ENCODE results near the gene DEPDC5.

The DEPDC5 gene

DNA sequence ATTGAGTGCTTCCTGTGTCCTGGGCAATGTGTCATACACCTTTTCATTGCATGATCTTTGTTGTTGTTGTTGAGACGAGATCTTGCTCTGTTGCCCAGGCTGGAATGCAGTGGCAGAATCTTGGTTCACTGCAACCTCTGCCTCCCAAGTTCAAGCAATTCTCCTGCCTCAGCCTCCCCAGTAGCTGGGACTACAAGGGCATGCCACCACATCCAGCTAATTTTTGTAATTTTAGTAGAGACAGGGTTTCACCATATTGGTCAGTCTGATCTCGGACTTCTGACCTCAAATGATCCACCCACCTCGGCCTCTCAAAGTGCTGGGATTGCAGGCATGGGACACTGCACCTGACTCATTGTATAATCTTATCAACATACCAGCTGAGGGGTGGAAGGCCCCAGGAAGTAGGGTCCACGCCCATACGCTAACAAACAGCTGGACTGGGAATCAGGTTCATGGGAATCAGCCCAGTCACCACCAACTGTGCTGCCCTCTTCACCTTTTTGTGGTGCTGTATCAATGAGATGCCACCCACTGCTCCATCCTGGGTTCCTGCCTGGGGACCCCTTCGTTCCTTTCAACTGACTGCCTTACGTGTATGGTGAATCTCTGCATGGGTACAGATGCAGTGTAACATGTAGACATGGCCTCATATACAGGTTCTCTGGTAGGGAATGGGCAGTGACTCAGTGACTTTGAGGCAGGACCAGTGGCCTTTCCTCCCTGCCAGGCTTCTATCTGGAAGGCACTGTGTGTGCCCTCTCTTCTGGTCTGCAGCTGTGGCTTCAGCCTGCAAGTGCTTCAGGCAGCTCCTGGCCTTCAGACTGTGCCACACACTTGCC lies 158.0 kb downstream of the DEPDC5 start:
- Mint-ChIP-seq H3K27ac (no peak overlapping the region), H3K36me3 (peaks cover 11% of the 10 kb centered on the region), H3K9me3 (no peaks in the 10 kb centered on the region), H3K4me1 (peaks cover 3% of the 10 kb centered on the region), H3K27me3 (no peaks in the 10 kb centered on the region), H3K4me3 (no peak overlapping the region)
- ATAC-seq (ENCODE audit: low read depth) (no peak), DNase-seq (ENCODE audit: low spot score in 2 of 2) (no peak)

DNA sequence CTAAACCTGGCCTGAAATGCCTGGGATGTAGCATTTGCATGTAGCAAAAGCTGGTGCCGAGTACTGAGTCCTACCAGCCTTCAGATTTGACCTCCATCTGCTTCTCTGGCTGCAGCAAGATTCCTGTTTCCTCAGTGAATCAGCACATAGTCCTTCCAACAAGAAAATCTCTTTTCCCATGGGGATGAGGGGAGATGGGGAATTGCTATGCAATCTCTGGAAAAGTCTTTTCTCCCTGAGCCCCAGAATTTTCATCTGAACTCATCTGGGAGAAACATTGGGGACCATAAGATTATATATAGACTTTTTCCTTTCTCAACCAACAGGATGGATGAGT lies 158.6 kb downstream of the DEPDC5 start:
- H3K36me3 Mint-ChIP-seq: peaks cover 10% of the 10 kb centered on the region
- no peaks in the 10 kb centered on the region for H3K27me3 Mint-ChIP-seq
- no peaks in the 10 kb centered on the region for H3K9me3 Mint-ChIP-seq
- H3K27ac Mint-ChIP-seq: no peak overlapping the region
- H3K4me3 Mint-ChIP-seq: no peak overlapping the region
- DNase-seq (ENCODE audit: low spot score in 2 of 2) (no peak), ATAC-seq (ENCODE audit: low read depth) (no peak)
- H3K4me1 Mint-ChIP-seq: peaks cover 8% of the 10 kb centered on the region

DNA sequence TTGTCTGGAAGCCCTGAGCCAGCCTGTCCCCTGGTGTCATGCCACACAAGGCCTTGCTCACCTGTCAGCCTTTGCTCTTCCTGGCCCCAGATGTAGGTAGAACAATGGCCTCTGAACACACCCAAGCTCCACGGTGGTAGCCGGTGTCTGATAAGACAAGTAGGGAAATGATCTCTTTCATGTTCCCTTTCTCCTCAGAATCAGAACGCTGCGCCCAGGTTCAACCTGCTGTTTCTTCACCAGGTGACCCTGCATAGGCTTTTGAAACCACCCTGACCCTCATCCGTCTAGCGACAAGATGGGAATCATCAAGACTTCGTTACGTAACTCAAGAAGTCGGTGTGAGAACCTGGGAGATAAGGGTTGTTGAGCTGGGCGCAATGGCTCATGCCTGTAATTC lies 161.8 kb downstream of the DEPDC5 start:
- no peak for ATAC-seq (ENCODE audit: low read depth)
- Mint-ChIP-seq H3K27me3 (no peaks in the 10 kb centered on the region), H3K27ac (no peak overlapping the region), H3K4me1 (peaks cover 13% of the 10 kb centered on the region), H3K4me3 (no peak overlapping the region), H3K9me3 (no peaks in the 10 kb centered on the region), H3K36me3 (no peaks in the 10 kb centered on the region)
- no peak for DNase-seq (ENCODE audit: low spot score in 2 of 2)

DNA sequence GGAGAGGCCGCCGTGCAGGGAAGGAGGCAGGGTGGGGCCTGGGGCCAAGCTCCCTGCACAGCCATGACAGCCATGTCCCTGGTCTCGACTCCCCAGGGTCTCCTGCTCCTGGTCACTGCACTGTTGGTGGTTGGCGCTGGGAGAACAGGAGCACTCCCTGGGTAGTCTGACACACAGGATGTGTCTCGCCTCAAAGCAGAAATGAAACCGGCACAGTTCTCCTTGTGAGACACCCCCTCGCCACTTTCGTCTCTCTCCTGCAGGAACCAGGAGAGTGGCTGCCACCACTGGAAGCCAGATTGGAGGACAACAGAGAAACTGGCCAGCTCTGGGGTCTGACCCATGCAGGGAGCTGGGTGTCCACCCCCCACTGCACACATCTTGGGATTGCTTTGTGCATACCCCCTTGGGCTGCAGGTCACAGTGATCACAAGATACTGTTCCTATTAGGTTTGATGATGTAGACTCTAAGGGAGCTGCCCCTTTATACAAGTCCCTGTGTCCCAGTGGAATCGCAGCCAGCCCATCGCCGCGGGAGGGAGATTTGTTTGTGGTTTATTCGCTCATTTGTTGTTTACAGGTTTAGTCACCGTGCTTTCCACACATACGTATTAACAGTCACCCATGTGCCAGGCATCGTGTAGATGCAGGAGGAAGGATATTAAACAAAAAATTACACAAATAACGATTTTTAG lies 163.6 kb downstream of the DEPDC5 start:
- H3K9me3 Mint-ChIP-seq: no peaks in the 10 kb centered on the region
- peaks cover 13% of the 10 kb centered on the region for H3K4me1 Mint-ChIP-seq
- no peaks in the 10 kb centered on the region for H3K27me3 Mint-ChIP-seq
- no peaks in the 10 kb centered on the region for H3K36me3 Mint-ChIP-seq
- H3K27ac Mint-ChIP-seq: no peak overlapping the region
- ATAC-seq (ENCODE audit: low read depth) (peak; percentile 94), DNase-seq (ENCODE audit: low spot score in 2 of 2) (peak; percentile 27 to 41)
- H3K4me3 Mint-ChIP-seq: peak overlapping the region; percentile 18

DNA sequence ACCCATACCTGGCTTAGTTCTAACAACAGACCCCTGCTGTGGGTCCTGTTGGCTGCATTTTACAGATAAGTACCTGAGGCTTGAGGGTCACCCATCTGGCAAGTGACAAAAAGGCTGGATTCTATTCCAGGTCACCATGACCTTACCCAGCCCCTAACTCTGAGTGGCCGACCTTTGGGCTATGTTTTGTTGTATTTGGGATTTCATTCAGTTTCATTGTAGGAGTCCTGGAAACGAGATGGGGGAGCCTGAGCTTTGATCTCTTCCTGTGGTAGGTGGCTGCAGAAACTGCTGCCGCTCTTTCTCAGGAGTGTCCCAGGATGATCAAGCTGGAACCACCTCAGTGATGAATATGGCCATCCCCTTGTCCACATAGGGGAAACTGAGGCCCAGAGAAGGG lies 165.9 kb downstream of the DEPDC5 start:
- H3K27ac Mint-ChIP-seq: no peak overlapping the region
- ATAC-seq (ENCODE audit: low read depth) (no peak), DNase-seq (ENCODE audit: low spot score in 2 of 2) (no peak)
- no peaks in the 10 kb centered on the region for H3K27me3 Mint-ChIP-seq
- H3K4me1 Mint-ChIP-seq: peaks cover 21% of the 10 kb centered on the region
- no peak overlapping the region for H3K4me3 Mint-ChIP-seq
- no peaks in the 10 kb centered on the region for H3K36me3 Mint-ChIP-seq
- no peaks in the 10 kb centered on the region for H3K9me3 Mint-ChIP-seq

DNA sequence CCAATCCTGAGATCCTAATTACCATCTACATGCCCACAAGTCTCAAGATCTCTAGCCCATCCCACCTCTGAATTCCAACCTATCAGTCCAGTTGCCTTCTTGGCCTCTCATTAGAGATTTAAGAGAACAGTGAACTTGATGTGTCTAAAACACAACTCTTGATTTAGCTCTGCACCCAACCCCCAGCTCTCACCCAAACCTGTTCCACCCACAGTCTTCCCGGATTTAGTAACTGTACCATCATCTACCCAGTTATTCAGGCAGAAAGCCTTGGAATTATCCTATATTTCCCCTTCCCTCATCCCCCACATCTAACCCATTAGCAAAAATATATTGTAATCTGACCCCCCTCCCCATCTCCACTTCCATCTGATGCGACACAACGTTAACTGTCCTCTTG lies 166.5 kb downstream of the DEPDC5 start:
- peaks cover 25% of the 10 kb centered on the region for H3K4me1 Mint-ChIP-seq
- no peak overlapping the region for H3K4me3 Mint-ChIP-seq
- no peak overlapping the region for H3K27ac Mint-ChIP-seq
- H3K36me3 Mint-ChIP-seq: no peaks in the 10 kb centered on the region
- DNase-seq (ENCODE audit: low spot score in 2 of 2) (no peak), ATAC-seq (ENCODE audit: low read depth) (no peak)
- H3K9me3 Mint-ChIP-seq: no peaks in the 10 kb centered on the region
- peaks cover 4% of the 10 kb centered on the region for H3K27me3 Mint-ChIP-seq

DNA sequence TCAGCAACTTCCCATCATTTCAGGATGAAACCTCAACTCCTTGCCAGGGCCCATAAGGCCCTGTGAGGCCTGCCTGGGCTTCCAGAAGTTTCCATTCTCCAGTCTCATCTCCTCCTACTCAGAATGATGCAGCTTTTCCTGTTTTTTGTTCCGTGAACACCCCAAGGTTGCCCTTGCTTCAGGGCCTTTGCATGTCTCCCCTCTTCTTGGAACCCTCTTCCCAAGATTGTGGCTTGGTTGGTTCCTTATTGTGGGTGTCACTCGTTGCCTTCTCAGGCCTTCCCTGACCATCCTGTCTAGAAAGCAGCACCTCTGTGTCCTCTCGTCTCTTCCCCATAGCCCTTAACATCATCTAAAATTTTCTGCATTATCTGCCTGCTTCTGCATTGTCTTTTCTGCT lies 167.3 kb downstream of the DEPDC5 start:
- no peaks in the 10 kb centered on the region for H3K36me3 Mint-ChIP-seq
- peaks cover 10% of the 10 kb centered on the region for H3K27me3 Mint-ChIP-seq
- no peaks in the 10 kb centered on the region for H3K9me3 Mint-ChIP-seq

DNA sequence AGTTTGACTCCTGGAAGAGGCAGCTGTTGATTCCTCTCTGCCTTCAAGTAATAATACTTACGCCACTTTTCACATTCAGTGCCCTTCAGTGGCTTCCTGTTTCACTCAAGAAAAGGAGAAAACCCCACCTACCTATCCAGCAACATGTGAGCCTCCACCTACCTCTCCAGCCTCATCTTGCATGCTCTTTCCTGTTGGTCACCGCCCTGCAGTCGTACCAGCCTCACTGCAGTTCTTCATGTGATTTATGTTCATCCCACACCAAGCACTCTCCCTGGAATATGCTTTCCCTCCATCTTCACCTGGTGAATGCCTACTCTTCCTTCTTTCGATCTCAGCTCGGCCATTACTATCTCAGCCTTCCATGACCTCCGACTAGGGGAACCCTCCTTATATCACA lies 168.7 kb downstream of the DEPDC5 start:
- Mint-ChIP-seq H3K4me3 (no peak overlapping the region), H3K9me3 (no peaks in the 10 kb centered on the region)

More for the DNA sequence above, 167.3 kb downstream of the DEPDC5 start:
- Mint-ChIP-seq H3K4me3 (no peak overlapping the region), H3K27ac (peak overlapping the region; percentile 74), H3K4me1 (peaks cover 25% of the 10 kb centered on the region)
- DNase-seq (ENCODE audit: low spot score in 2 of 2) (no peak), ATAC-seq (ENCODE audit: low read depth) (no peak)

DNA sequence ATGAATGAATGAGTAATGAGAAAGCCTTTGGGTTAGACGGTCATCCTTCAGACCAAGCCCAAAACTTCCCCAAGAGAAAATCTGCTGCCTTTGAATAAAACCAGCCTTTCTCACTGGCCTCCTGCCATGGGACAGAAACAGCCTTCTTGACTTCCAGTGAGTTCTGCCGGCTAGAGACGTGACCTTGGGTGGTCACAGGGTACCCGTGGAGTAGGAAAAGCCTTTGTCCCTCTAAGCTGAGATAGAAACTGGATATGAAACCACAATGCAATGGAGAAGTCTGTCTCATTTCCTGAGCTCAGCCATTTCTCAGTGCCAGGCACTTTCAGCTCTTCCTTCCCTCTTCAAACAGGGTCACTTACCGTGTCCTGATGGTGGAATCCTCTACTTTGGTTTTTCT lies 169.3 kb downstream of the DEPDC5 start:
- ATAC-seq (ENCODE audit: low read depth): no peak
- H3K36me3 Mint-ChIP-seq: no peaks in the 10 kb centered on the region
- H3K27me3 Mint-ChIP-seq: peaks cover 12% of the 10 kb centered on the region
- no peak for DNase-seq (ENCODE audit: low spot score in 2 of 2)
- H3K4me3 Mint-ChIP-seq: no peak overlapping the region
- peaks cover 12% of the 10 kb centered on the region for H3K4me1 Mint-ChIP-seq
- no peaks in the 10 kb centered on the region for H3K9me3 Mint-ChIP-seq
- H3K27ac Mint-ChIP-seq: peak overlapping the region; percentile 3

More for the DNA sequence above, 168.7 kb downstream of the DEPDC5 start:
- Mint-ChIP-seq H3K36me3 (no peaks in the 10 kb centered on the region), H3K27ac (peak overlapping the region; percentile 3), H3K4me1 (peaks cover 16% of the 10 kb centered on the region), H3K27me3 (peaks cover 10% of the 10 kb centered on the region)
- DNase-seq (ENCODE audit: low spot score in 2 of 2) (no peak), ATAC-seq (ENCODE audit: low read depth) (no peak)

DNA sequence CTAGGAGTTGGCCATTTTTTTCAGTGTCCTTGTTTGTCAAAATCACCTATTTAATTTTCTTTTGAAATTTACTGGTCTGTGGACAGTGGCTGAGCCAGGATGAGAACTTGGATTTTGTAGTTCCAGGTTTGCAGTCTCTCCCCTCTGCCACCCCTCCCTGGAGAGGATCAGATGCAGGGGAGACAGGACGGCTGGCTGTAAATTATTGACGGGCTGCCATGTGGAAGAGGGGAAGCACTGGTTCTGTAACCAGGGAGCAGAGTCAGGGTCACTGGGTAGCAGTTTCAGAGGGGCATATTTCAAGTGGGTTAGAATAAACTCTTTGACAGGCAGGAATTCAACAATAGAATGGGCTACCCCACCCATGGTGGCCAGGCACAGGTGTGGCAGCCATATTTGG lies 169.9 kb downstream of the DEPDC5 start:
- DNase-seq (ENCODE audit: low spot score in 2 of 2) (no peak), ATAC-seq (ENCODE audit: low read depth) (no peak)
- Mint-ChIP-seq H3K27ac (no peak overlapping the region), H3K9me3 (no peaks in the 10 kb centered on the region), H3K36me3 (no peaks in the 10 kb centered on the region), H3K27me3 (peaks cover 12% of the 10 kb centered on the region), H3K4me1 (peaks cover 12% of the 10 kb centered on the region), H3K4me3 (no peak overlapping the region)

DNA sequence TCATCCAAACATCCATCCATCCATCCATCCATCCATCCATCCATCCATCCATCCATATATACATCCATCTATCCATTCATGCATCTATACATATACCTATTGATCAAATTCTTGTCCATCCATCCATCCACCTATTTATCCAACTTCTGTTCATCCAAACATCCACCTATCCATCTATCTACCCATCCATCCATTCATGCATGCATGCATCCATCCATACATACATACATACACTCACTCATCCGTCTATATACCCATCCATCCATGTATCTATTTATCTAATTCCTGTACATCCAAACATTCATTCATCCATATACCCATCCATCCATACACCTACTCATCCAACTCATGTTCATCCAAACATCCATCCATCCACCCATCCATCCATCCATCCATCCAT lies 171.2 kb downstream of the DEPDC5 start:
- H3K27me3 Mint-ChIP-seq: peaks cover 16% of the 10 kb centered on the region
- peaks cover 12% of the 10 kb centered on the region for H3K4me1 Mint-ChIP-seq
- H3K36me3 Mint-ChIP-seq: no peaks in the 10 kb centered on the region
- no peak for ATAC-seq (ENCODE audit: low read depth)
- H3K27ac Mint-ChIP-seq: no peak overlapping the region
- DNase-seq (ENCODE audit: low spot score in 2 of 2): no peak
- H3K4me3 Mint-ChIP-seq: no peak overlapping the region
- H3K9me3 Mint-ChIP-seq: no peaks in the 10 kb centered on the region

DNA sequence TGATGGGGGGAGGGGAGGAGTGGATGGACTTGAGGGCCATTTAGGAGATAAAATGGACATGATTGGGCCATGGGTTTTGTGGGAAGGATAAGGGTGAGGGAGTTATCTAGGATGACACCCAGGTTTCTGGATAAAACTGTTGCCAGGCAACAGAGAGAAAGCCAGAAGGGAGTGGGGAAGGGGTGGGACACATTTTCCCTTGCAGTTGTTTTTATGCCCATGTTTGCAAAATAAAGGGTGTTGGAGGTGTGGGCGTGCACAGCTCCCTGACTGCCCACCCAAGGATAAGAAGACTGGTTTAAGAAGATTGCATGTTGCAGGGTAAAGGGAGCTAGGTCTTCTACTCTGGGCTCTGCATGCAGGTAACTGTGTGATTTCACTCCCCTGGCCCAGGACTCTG lies 172.2 kb downstream of the DEPDC5 start:
- ATAC-seq (ENCODE audit: low read depth) (no peak), DNase-seq (ENCODE audit: low spot score in 2 of 2) (no peak)
- H3K27me3 Mint-ChIP-seq: peaks cover 18% of the 10 kb centered on the region
- no peaks in the 10 kb centered on the region for H3K36me3 Mint-ChIP-seq
- no peak overlapping the region for H3K27ac Mint-ChIP-seq
- H3K9me3 Mint-ChIP-seq: no peaks in the 10 kb centered on the region
- peaks cover 12% of the 10 kb centered on the region for H3K4me1 Mint-ChIP-seq
- H3K4me3 Mint-ChIP-seq: no peak overlapping the region

DNA sequence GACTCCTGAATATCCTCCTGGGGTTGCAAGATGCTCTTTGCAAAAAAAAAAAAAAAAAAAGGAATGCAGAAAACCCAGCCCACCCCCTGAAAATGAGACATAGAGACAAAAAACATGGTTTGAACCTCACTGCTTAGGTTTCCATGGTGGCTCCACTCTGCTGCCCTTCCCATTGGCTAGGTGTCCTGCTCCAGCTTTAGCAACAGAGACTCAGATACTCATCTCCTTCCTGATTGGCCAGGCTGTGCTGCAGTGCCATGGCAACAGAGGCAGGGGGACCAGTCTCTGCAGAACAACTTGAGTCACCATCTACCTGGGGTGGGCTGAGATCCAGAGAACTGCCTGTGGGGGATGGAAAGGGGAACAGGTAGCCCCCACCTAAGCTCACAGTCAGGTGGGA lies 173.2 kb downstream of the DEPDC5 start:
- Mint-ChIP-seq H3K27me3 (peaks cover 22% of the 10 kb centered on the region), H3K9me3 (no peaks in the 10 kb centered on the region)
- no peak for ATAC-seq (ENCODE audit: low read depth)

DNA sequence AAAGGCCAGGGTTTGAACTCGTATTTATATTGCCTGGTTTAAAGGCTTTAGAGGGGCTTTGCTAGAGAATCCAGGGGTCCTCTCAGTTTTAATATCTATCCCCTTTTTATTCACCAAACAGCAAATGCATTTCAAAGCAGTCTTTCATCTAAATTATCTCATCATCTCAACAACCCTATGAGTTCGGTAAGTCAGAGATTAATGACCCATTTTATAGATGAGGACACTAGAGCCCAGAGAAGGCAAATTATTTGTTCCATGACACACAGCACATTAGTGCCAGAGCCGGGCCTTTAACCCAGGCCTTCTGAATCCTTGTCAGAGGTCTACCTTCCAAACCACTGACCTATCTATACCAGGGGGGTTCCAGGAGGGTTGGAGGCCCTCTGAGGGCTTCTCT lies 173.7 kb downstream of the DEPDC5 start:
- H3K4me1 Mint-ChIP-seq: peaks cover 11% of the 10 kb centered on the region
- DNase-seq (ENCODE audit: low spot score in 2 of 2): no peak
- H3K36me3 Mint-ChIP-seq: no peaks in the 10 kb centered on the region
- peaks cover 22% of the 10 kb centered on the region for H3K27me3 Mint-ChIP-seq
- H3K9me3 Mint-ChIP-seq: no peaks in the 10 kb centered on the region
- no peak overlapping the region for H3K27ac Mint-ChIP-seq
- no peak overlapping the region for H3K4me3 Mint-ChIP-seq
- ATAC-seq (ENCODE audit: low read depth): no peak

More for the DNA sequence above, 173.2 kb downstream of the DEPDC5 start:
- H3K4me3 Mint-ChIP-seq: no peak overlapping the region
- H3K27ac Mint-ChIP-seq: no peak overlapping the region
- H3K4me1 Mint-ChIP-seq: peaks cover 12% of the 10 kb centered on the region
- DNase-seq (ENCODE audit: low spot score in 2 of 2): no peak
- H3K36me3 Mint-ChIP-seq: no peaks in the 10 kb centered on the region

Measured in memory B cell (primary cell).